ENCODE measurements around the gene MIER2. TPM values are rescaled to one million over a fixed set of nuclear protein-coding genes. Genes with fewer than 3 reads are reported as not detected.
"Not testable (repeated sequence)": the region's sequence is repeated elsewhere in the genome, so short reads cannot be mapped to it uniquely, and the experiment has no call there.

Gene MIER2
- total RNA-seq, 2 experiments from 2014 or later, result 21.2 to 24.6 TPM

GRCh38 chr19:369256-369655, 24.7 kb upstream of the MIER2 start:
- no peak overlapping the region for H3K27ac Mint-ChIP-seq
- H3K4me3 Mint-ChIP-seq, result no peak overlapping the region
- H3K36me3 Mint-ChIP-seq (ENCODE audit: low read depth), result no peaks in the 10 kb centered on the region
- H3K9me3 Mint-ChIP-seq (ENCODE audit: low read depth), result no peaks in the 10 kb centered on the region
- CTCF ChIA-PET, result interaction anchor here (0.7 kb wide), 1 partner anchor 79 kb away, joined by 4 read pairs; no protein-coding TSS in a partner anchor
- no peak for ATAC-seq
- intact Hi-C loops (cut with DNase I, micrococcal nuclease), result no loop called here
- DNase-seq, result no peak
- POLR2A ChIA-PET, result no interaction called here
- H3K4me1 Mint-ChIP-seq, result no peaks in the 10 kb centered on the region
- peaks cover 17% of the 10 kb centered on the region for H3K27me3 Mint-ChIP-seq

GRCh38 chr19:368630-369024, 24.0 kb upstream of the MIER2 start:
- Mint-ChIP-seq H3K27me3 (peaks cover 17% of the 10 kb centered on the region), H3K4me1 (no peaks in the 10 kb centered on the region), H3K27ac (no peak overlapping the region), H3K9me3 (ENCODE audit: low read depth) (no peaks in the 10 kb centered on the region), H3K36me3 (ENCODE audit: low read depth) (no peaks in the 10 kb centered on the region), H3K4me3 (no peak overlapping the region)
- DNase-seq, result no peak
- CTCF ChIA-PET, result no interaction called here
- POLR2A ChIA-PET, result no interaction called here
- intact Hi-C loops (cut with DNase I, micrococcal nuclease), result no loop called here
- no peak for ATAC-seq

- Mint-ChIP-seq H3K9me3 (ENCODE audit: low read depth) (no peaks in the 10 kb centered on the region), H3K36me3 (ENCODE audit: low read depth) (no peaks in the 10 kb centered on the region), H3K4me3 (no peak overlapping the region), H3K27ac (no peak overlapping the region), H3K4me1 (no peaks in the 10 kb centered on the region), H3K27me3 (peaks cover 17% of the 10 kb centered on the region)
- DNase-seq (no peak), ATAC-seq (no peak)
- CTCF ChIA-PET, result no interaction called here
- POLR2A ChIA-PET, result no interaction called here
- intact Hi-C loops (cut with DNase I, micrococcal nuclease), result no loop called here
Measured at GRCh38 chr19:367963-368629, 23.5 kb upstream of the MIER2 start.

- Mint-ChIP-seq H3K9me3 (ENCODE audit: low read depth) (no peaks in the 10 kb centered on the region), H3K27me3 (peaks cover 17% of the 10 kb centered on the region), H3K4me1 (no peaks in the 10 kb centered on the region), H3K4me3 (no peak overlapping the region), H3K27ac (no peak overlapping the region), H3K36me3 (ENCODE audit: low read depth) (no peaks in the 10 kb centered on the region)
- intact Hi-C loops (cut with DNase I, micrococcal nuclease), result no loop called here
- ChIA-PET POLR2A (no interaction called here), CTCF (no interaction called here)
- DNase-seq (no peak), ATAC-seq (no peak)
Measured at GRCh38 chr19:367561-367960, 23.0 kb upstream of the MIER2 start.

- Mint-ChIP-seq H3K4me3 (no peak overlapping the region), H3K4me1 (no peaks in the 10 kb centered on the region), H3K27ac (no peak overlapping the region), H3K36me3 (ENCODE audit: low read depth) (no peaks in the 10 kb centered on the region), H3K27me3 (peaks cover 17% of the 10 kb centered on the region), H3K9me3 (ENCODE audit: low read depth) (no peaks in the 10 kb centered on the region)
- intact Hi-C loops (cut with DNase I, micrococcal nuclease), result no loop called here
- ATAC-seq (no peak), DNase-seq (no peak)
- POLR2A ChIA-PET, result no interaction called here
- CTCF ChIA-PET, result interaction anchor here (0.6 kb wide), 2 partner anchors 46 to 681 kb away, joined by 3 read pairs; no protein-coding TSS in a partner anchor
Measured at GRCh38 chr19:366951-367350, 22.4 kb upstream of the MIER2 start.

GRCh38 chr19:366205-366783, 21.7 kb upstream of the MIER2 start:
- CTCF ChIA-PET, result interaction anchor here (0.6 kb wide), 1 partner anchor 46 kb away, joined by 3 read pairs; no protein-coding TSS in a partner anchor
- no peak for ATAC-seq

GRCh38 chr19:364496-365287, 20.1 kb upstream of the MIER2 start:
- intact Hi-C loops (cut with DNase I, micrococcal nuclease), result no loop called here
- ATAC-seq, result no peak

More at GRCh38 chr19:366205-366783, 21.7 kb upstream of the MIER2 start:
- Mint-ChIP-seq H3K36me3 (ENCODE audit: low read depth) (no peaks in the 10 kb centered on the region), H3K4me1 (no peaks in the 10 kb centered on the region), H3K4me3 (no peak overlapping the region), H3K9me3 (ENCODE audit: low read depth) (no peaks in the 10 kb centered on the region), H3K27ac (no peak overlapping the region), H3K27me3 (peaks cover 17% of the 10 kb centered on the region)
- POLR2A ChIA-PET, result no interaction called here
- intact Hi-C loops (cut with DNase I, micrococcal nuclease), result no loop called here
- DNase-seq, result no peak

GRCh38 chr19:362683-363082, 18.1 kb upstream of the MIER2 start:
- no peak overlapping the region for H3K4me3 Mint-ChIP-seq
- no peak for ATAC-seq
- H3K9me3 Mint-ChIP-seq (ENCODE audit: low read depth), result no peaks in the 10 kb centered on the region
- ChIA-PET CTCF (interaction anchor here (0.5 to 1.0 kb wide), 2 partner anchors 8 to 148 kb away, joined by 3 read pairs; no protein-coding TSS in a partner anchor), POLR2A (no interaction called here)
- intact Hi-C loops (cut with DNase I, micrococcal nuclease), result no loop called here
- H3K27me3 Mint-ChIP-seq, result peaks cover 11% of the 10 kb centered on the region
- H3K27ac Mint-ChIP-seq, result no peak overlapping the region
- DNase-seq, result no peak
- H3K4me1 Mint-ChIP-seq, result no peaks in the 10 kb centered on the region
- H3K36me3 Mint-ChIP-seq (ENCODE audit: low read depth), result no peaks in the 10 kb centered on the region

More at GRCh38 chr19:364496-365287, 20.1 kb upstream of the MIER2 start:
- Mint-ChIP-seq H3K36me3 (ENCODE audit: low read depth) (no peaks in the 10 kb centered on the region), H3K27me3 (peaks cover 17% of the 10 kb centered on the region), H3K27ac (no peak overlapping the region), H3K4me1 (no peaks in the 10 kb centered on the region), H3K4me3 (no peak overlapping the region), H3K9me3 (ENCODE audit: low read depth) (no peaks in the 10 kb centered on the region)
- DNase-seq, result no peak
- ChIA-PET CTCF (no interaction called here), POLR2A (no interaction called here)

- peaks cover 11% of the 10 kb centered on the region for H3K27me3 Mint-ChIP-seq
- POLR2A ChIA-PET, result no interaction called here
- intact Hi-C loops (cut with DNase I, micrococcal nuclease), result no loop called here
Measured at GRCh38 chr19:362154-362553, 17.6 kb upstream of the MIER2 start.

GRCh38 chr19:359653-359925, 15.0 kb upstream of the MIER2 start:
- ChIA-PET CTCF (no interaction called here), POLR2A (no interaction called here)
- Mint-ChIP-seq H3K27me3 (peaks cover 5% of the 10 kb centered on the region), H3K27ac (no peak overlapping the region), H3K4me1 (no peaks in the 10 kb centered on the region), H3K36me3 (ENCODE audit: low read depth) (no peaks in the 10 kb centered on the region), H3K4me3 (no peak overlapping the region), H3K9me3 (ENCODE audit: low read depth) (no peaks in the 10 kb centered on the region)
- ATAC-seq, result no peak
- no peak for DNase-seq
- intact Hi-C loops (cut with DNase I, micrococcal nuclease), result no loop called here

More at GRCh38 chr19:362154-362553, 17.6 kb upstream of the MIER2 start:
- no peak for ATAC-seq
- H3K4me1 Mint-ChIP-seq, result no peaks in the 10 kb centered on the region
- no peak overlapping the region for H3K4me3 Mint-ChIP-seq
- no peak for DNase-seq
- CTCF ChIA-PET, result interaction anchor here (0.5 to 1.0 kb wide), 2 partner anchors 8 to 149 kb away, joined by 3 read pairs; no protein-coding TSS in a partner anchor
- H3K27ac Mint-ChIP-seq, result no peak overlapping the region
- H3K36me3 Mint-ChIP-seq (ENCODE audit: low read depth), result no peaks in the 10 kb centered on the region
- H3K9me3 Mint-ChIP-seq (ENCODE audit: low read depth), result no peaks in the 10 kb centered on the region

- intact Hi-C loops (cut with DNase I, micrococcal nuclease); CTCF ChIA-PET; H3K36me3 Mint-ChIP-seq (ENCODE audit: low read depth); H3K4me1 Mint-ChIP-seq; DNase-seq; H3K4me3 Mint-ChIP-seq; H3K27ac Mint-ChIP-seq; H3K27me3 Mint-ChIP-seq; H3K9me3 Mint-ChIP-seq (ENCODE audit: low read depth); POLR2A ChIA-PET; ATAC-seq: not testable (repeated sequence)
Measured at GRCh38 chr19:355536-355935, 10.9 kb upstream of the MIER2 start.

- H3K4me1 Mint-ChIP-seq, result peaks cover 2% of the 10 kb centered on the region
- CTCF ChIA-PET, result no interaction called here
Measured at GRCh38 chr19:355134-355533, 10.5 kb upstream of the MIER2 start.

More at GRCh38 chr19:355134-355533, 10.5 kb upstream of the MIER2 start:
- intact Hi-C loops (cut with DNase I, micrococcal nuclease), result no loop called here
- POLR2A ChIA-PET, result no interaction called here
- Mint-ChIP-seq H3K27ac (no peak overlapping the region), H3K9me3 (ENCODE audit: low read depth) (peaks cover 8% of the 10 kb centered on the region), H3K4me3 (no peak overlapping the region), H3K27me3 (peaks cover 4% of the 10 kb centered on the region), H3K36me3 (ENCODE audit: low read depth) (no peaks in the 10 kb centered on the region)
- ATAC-seq (no peak), DNase-seq (no peak)
